ENCODE measurements around the gene CFAP61.

Gene CFAP61

GRCh38 chr20:20248620-20249200 lies 196.4 kb downstream of the CFAP61 start:
- no peak for DNase-seq

- no peak for DNase-seq
Observed at GRCh38 chr20:20251317-20251716, 199.0 kb downstream of the CFAP61 start.

- no peak for DNase-seq
Observed at GRCh38 chr20:20251836-20252235, 199.5 kb downstream of the CFAP61 start.

- no peak for DNase-seq
Observed at GRCh38 chr20:20253039-20253743, 200.9 kb downstream of the CFAP61 start.

- DNase-seq = no peak
Observed at GRCh38 chr20:20253744-20254330, 201.5 kb downstream of the CFAP61 start.

GRCh38 chr20:20255099-20255498 lies 202.8 kb downstream of the CFAP61 start:
- DNase-seq = no peak

GRCh38 chr20:20259533-20259932 lies 207.2 kb downstream of the CFAP61 start:
- no peak for DNase-seq

GRCh38 chr20:20261159-20261558 lies 208.8 kb downstream of the CFAP61 start:
- no peak for DNase-seq

- no peak for DNase-seq
Observed at GRCh38 chr20:20265210-20265609, 212.9 kb downstream of the CFAP61 start.

GRCh38 chr20:20266552-20266951 lies 214.2 kb downstream of the CFAP61 start:
- no peak for DNase-seq

GRCh38 chr20:20267685-20268370 lies 215.5 kb downstream of the CFAP61 start:
- DNase-seq = no peak

GRCh38 chr20:20271271-20271670 lies 218.9 kb downstream of the CFAP61 start:
- no peak for DNase-seq

GRCh38 chr20:20272686-20273085 lies 220.4 kb downstream of the CFAP61 start:
- DNase-seq = no peak

GRCh38 chr20:20273286-20273685 lies 221.0 kb downstream of the CFAP61 start:
- DNase-seq = no peak

- no peak for DNase-seq
Observed at GRCh38 chr20:20274821-20275220, 222.5 kb downstream of the CFAP61 start.

- DNase-seq = no peak
Observed at GRCh38 chr20:20275636-20276035, 223.3 kb downstream of the CFAP61 start.

GRCh38 chr20:20276811-20277530 lies 224.6 kb downstream of the CFAP61 start:
- no peak for DNase-seq

- DNase-seq = no peak
Observed at GRCh38 chr20:20277894-20278335, 225.6 kb downstream of the CFAP61 start.

GRCh38 chr20:20286061-20286460 lies 233.7 kb downstream of the CFAP61 start:
- DNase-seq = no peak

- no peak for DNase-seq
Observed at GRCh38 chr20:20289331-20289730, 237.0 kb downstream of the CFAP61 start.

GRCh38 chr20:20292472-20292871 lies 240.1 kb downstream of the CFAP61 start:
- no peak for DNase-seq

GRCh38 chr20:20293141-20293540 lies 240.8 kb downstream of the CFAP61 start:
- no peak for DNase-seq

Measured in stimulated activated naive CD4-positive, alpha-beta T cell treated with Interleukin-2 at 50 U/mL for 16 hours (primary cell).